ENCODE data around the gene GSTM5. TPM values are rescaled to one million over a fixed set of nuclear protein-coding genes. Genes with fewer than 3 reads are reported as not detected.

GSTM5 gene
- total and polyA plus RNA-seq, 4 donors: 0.59 to 2.8 (median 1.3) TPM

GRCh38 chr1:109749221-109749620, 37.2 kb downstream of the GSTM5 start:
- Histone ChIP-seq H3K9me3 (ENCODE audit: control insufficient read depth in 4 of 4, low read length in 3 of 4) (no peaks in the 10 kb centered on the region), H3K9ac (ENCODE audit: low read depth in 1 of 2, low read length in 2 of 2) (no peak overlapping the region), H3K36me3 (ENCODE audit: control insufficient read depth in 4 of 4, insufficient read depth in 3 of 4, low read depth in 1 of 4, low read length in 3 of 4) (no peaks in the 10 kb centered on the region), H3K4me1 (ENCODE audit: control insufficient read depth in 4 of 4, insufficient read depth in 4 of 4, low read length in 3 of 4) (no peaks in the 10 kb centered on the region), H3K4me3 (ENCODE audit: low read depth in 1 of 3, low read length in 3 of 3) (no peak overlapping the region), H3K27me3 (ENCODE audit: control insufficient read depth in 4 of 4, insufficient read depth in 4 of 4, low read length in 3 of 4) (no peaks in the 10 kb centered on the region), H3K27ac (ENCODE audit: low read depth in 1 of 2, low read length in 2 of 2) (no peak overlapping the region)
- DNase-seq (ENCODE audit: low spot score): no peak
- TF ChIP-seq FOXA1 (IDR thresholded peaks at IDR 0.05): no peak
- TF ChIP-seq RAD21 (IDR thresholded peaks at IDR 0.05): no peak
- TF ChIP-seq TAF1 (conservative IDR thresholded peaks at IDR 0.05): no peak
- TF ChIP-seq JUND (IDR thresholded peaks at IDR 0.05): no peak
- TF ChIP-seq EGR1 (IDR thresholded peaks at IDR 0.05; ENCODE audit: low read depth in 2 of 2): no peak
- TF ChIP-seq, protein P1, sequence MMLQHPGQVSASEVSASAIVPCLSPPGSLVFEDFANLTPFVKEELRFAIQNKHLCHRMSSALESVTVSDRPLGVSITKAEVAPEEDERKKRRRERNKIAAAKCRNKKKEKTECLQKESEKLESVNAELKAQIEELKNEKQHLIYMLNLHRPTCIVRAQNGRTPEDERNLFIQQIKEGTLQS (IDR thresholded peaks at IDR 0.05): no peak
- TF ChIP-seq RXRA (IDR thresholded peaks at IDR 0.05): no peak
- no peak for TF ChIP-seq YY1 (IDR thresholded peaks at IDR 0.05)
- TF ChIP-seq, protein P2, sequence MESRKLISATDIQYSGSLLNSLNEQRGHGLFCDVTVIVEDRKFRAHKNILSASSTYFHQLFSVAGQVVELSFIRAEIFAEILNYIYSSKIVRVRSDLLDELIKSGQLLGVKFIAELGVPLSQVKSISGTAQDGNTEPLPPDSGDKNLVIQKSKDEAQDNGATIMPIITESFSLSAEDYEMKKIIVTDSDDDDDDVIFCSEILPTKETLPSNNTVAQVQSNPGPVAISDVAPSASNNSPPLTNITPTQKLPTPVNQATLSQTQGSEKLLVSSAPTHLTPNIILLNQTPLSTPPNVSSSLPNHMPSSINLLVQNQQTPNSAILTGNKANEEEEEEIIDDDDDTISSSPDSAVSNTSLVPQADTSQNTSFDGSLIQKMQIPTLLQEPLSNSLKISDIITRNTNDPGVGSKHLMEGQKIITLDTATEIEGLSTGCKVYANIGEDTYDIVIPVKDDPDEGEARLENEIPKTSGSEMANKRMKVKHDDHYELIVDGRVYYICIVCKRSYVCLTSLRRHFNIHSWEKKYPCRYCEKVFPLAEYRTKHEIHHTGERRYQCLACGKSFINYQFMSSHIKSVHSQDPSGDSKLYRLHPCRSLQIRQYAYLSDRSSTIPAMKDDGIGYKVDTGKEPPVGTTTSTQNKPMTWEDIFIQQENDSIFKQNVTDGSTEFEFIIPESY (IDR thresholded peaks at IDR 0.05): no peak
- TF ChIP-seq REST (IDR thresholded peaks at IDR 0.05): no peak
- TF ChIP-seq, protein P3, sequence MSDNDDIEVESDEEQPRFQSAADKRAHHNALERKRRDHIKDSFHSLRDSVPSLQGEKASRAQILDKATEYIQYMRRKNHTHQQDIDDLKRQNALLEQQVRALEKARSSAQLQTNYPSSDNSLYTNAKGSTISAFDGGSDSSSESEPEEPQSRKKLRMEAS (IDR thresholded peaks at IDR 0.05): no peak
- TF ChIP-seq NR2F2 (IDR thresholded peaks at IDR 0.05): no peak
- TF ChIP-seq GABPA (IDR thresholded peaks at IDR 0.05 in 1 of 2, conservative IDR thresholded peaks at IDR 0.05 in 1 of 2): no peak
- TF ChIP-seq HNF4G (IDR thresholded peaks at IDR 0.05): no peak
- no peak for TF ChIP-seq CTCF (IDR thresholded peaks at IDR 0.05; ENCODE audit: low read depth, low read length, missing input control)
- no peak for TF ChIP-seq HNF4A (conservative IDR thresholded peaks at IDR 0.05)

Data from liver (tissue), 9 donors.